Skeletal muscle tissue (tissue), 4 donors: Measurements from ENCODE around the gene ERF. TPM values are rescaled to one million over a fixed set of nuclear protein-coding genes. Genes with fewer than 3 reads are reported as not detected.
A peak's percentile ranks its signal among the peaks of the same experiment; 100 is the strongest.

Experiments used
- H3K27ac ChIP-seq: one replicate; pipeline ENCODE4 v1.7.0; 2013; ENCODE audit warnings: mild to moderate bottlenecking, low read depth, low read length, inconsistent platforms
- H3K27me3 ChIP-seq, 3 donors: one replicate each; pipeline ENCODE4 v1.7.0; 2013; ENCODE audit warnings: low read length in 3 of 3; ENCODE audit not compliant: control insufficient read depth in 3 of 3, insufficient read depth in 3 of 3
- H3K36me3 ChIP-seq, 3 donors: one replicate each; pipeline ENCODE4 v1.7.0; 2013; ENCODE audit warnings: low read length in 3 of 3; ENCODE audit not compliant: control insufficient read depth in 3 of 3, insufficient read depth in 3 of 3
- H3K4me1 ChIP-seq, 3 donors: one replicate each; pipeline ENCODE4 v1.7.0; 2013; ENCODE audit warnings: low read length in 3 of 3, mild to moderate bottlenecking in 3 of 3; ENCODE audit not compliant: control insufficient read depth in 3 of 3, insufficient read depth in 3 of 3
- H3K4me3 ChIP-seq, 3 donors: one replicate each; pipeline ENCODE4 v1.7.0; 2013; ENCODE audit warnings: low read length in 3 of 3
- H3K9ac ChIP-seq, 3 donors: one replicate each; pipeline ENCODE4 v1.7.0; 2013; ENCODE audit warnings: low read length in 3 of 3, mild to moderate bottlenecking in 3 of 3, moderate library complexity in 2 of 3, low read depth in 1 of 3
- H3K9me3 ChIP-seq, 3 donors: one replicate each; pipeline ENCODE4 v1.7.0; 2013; ENCODE audit warnings: low read length in 3 of 3; ENCODE audit not compliant: control insufficient read depth in 3 of 3
- total RNA-seq: library from RNA; depleted of rRNA; stranded (reverse); fragments of >200 nt; gene quantifications from one replicate; pipeline ENCODE4 v1.2.3, GENCODE V29; 2014
- donor health status: Osteomylitis.

The ERF gene
- total RNA-seq, 1 donor from 2014 or later, result 12.0 TPM

GRCh38 chr19:42276284-42276683 is 21.4 kb upstream of the ERF start:
- H3K27ac ChIP-seq, result no peak overlapping the region
- no peak overlapping the region for H3K4me3 ChIP-seq
- H3K36me3 ChIP-seq, result peaks cover 24 to 38% (median 24%) of the 10 kb centered on the region in 3 donors
- H3K27me3 ChIP-seq, result no peaks in the 10 kb centered on the region
- H3K4me1 ChIP-seq, result peaks cover 49 to 75% (median 75%) of the 10 kb centered on the region in 3 donors
- H3K9ac ChIP-seq, result peak overlapping the region in 1 of 3 donors; percentile 2
- H3K9me3 ChIP-seq, result no peaks in the 10 kb centered on the region

- Histone ChIP-seq H3K36me3 (peaks cover 24 to 39% (median 24%) of the 10 kb centered on the region in 3 donors), H3K9ac (peak overlapping the region in 2 of 3 donors; percentile 45 to 72), H3K4me1 (peaks cover 53 to 80% (median 78%) of the 10 kb centered on the region in 3 donors), H3K4me3 (no peak overlapping the region), H3K27ac (no peak overlapping the region), H3K9me3 (no peaks in the 10 kb centered on the region), H3K27me3 (no peaks in the 10 kb centered on the region)
Observed at GRCh38 chr19:42275517-42275916, 20.6 kb upstream of the ERF start.

- Histone ChIP-seq H3K27ac (no peak overlapping the region), H3K9me3 (no peaks in the 10 kb centered on the region), H3K4me3 (peak overlapping the region in 1 of 3 donors; percentile 22), H3K9ac (peak overlapping the region; percentile 43 to 72 (median 45)), H3K27me3 (no peaks in the 10 kb centered on the region), H3K36me3 (peaks cover 24 to 39% (median 24%) of the 10 kb centered on the region in 3 donors), H3K4me1 (peaks cover 57 to 84% (median 78%) of the 10 kb centered on the region in 3 donors)
Observed at GRCh38 chr19:42275103-42275502, 20.2 kb upstream of the ERF start.

DNA sequence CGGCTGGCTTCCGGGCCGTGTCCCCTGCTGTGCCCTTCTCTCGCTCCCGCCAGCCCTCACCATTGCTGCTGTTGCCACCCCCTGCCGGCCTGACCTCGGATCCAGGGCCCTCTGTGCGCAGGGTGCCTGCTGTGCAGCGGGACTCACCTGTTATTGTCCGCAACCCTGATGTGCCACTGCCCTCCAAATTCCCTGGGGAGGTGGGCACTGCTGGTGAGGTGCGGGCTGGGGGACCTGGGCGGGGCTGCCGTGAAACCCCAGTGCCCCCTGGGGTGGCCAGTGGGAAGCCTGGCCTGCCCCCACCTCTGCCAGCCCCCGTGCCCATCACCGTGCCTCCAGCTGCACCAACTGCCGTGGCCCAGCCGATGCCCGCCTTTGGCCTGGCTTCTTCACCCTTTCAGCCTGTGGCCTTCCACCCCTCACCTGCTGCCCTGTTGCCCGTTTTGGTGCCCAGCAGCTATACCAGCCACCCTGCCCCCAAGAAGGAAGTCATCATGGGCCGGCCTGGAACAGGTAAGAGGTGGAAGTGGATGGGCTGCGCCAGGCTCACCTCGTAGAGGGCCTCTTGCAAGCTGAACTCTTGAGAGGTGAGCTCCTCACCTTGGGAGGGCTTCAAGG is 19.2 kb upstream of the ERF start:
- H3K9ac ChIP-seq, result peak overlapping the region in 2 of 3 donors; percentile 43 to 72
- H3K4me1 ChIP-seq, result peaks cover 59 to 84% (median 80%) of the 10 kb centered on the region in 3 donors
- peaks cover 24 to 39% (median 24%) of the 10 kb centered on the region in 3 donors for H3K36me3 ChIP-seq
- no peaks in the 10 kb centered on the region for H3K27me3 ChIP-seq
- no peak overlapping the region for H3K4me3 ChIP-seq
- no peaks in the 10 kb centered on the region for H3K9me3 ChIP-seq
- H3K27ac ChIP-seq, result no peak overlapping the region

- Histone ChIP-seq H3K27me3 (no peaks in the 10 kb centered on the region), H3K27ac (no peak overlapping the region), H3K4me3 (no peak overlapping the region), H3K36me3 (peaks cover 24 to 39% (median 24%) of the 10 kb centered on the region in 3 donors), H3K9me3 (no peaks in the 10 kb centered on the region), H3K9ac (peak overlapping the region in 1 of 3 donors; percentile 72), H3K4me1 (peaks cover 53 to 78% (median 73%) of the 10 kb centered on the region in 3 donors)
Observed at GRCh38 chr19:42273407-42274064, 18.6 kb upstream of the ERF start.

- Histone ChIP-seq H3K27ac (no peak overlapping the region), H3K36me3 (peaks cover 24 to 39% (median 24%) of the 10 kb centered on the region in 3 donors), H3K4me1 (peaks cover 47 to 72% (median 68%) of the 10 kb centered on the region in 3 donors)
Observed at GRCh38 chr19:42272989-42273406, 18.1 kb upstream of the ERF start.

GRCh38 chr19:42272535-42272897 is 17.6 kb upstream of the ERF start:
- H3K36me3 ChIP-seq, result peaks cover 24 to 39% (median 24%) of the 10 kb centered on the region in 3 donors
- no peak overlapping the region for H3K4me3 ChIP-seq
- peak overlapping the region in 1 of 3 donors; percentile 40 for H3K9ac ChIP-seq
- peaks cover 47 to 72% (median 68%) of the 10 kb centered on the region in 3 donors for H3K4me1 ChIP-seq
- no peaks in the 10 kb centered on the region for H3K27me3 ChIP-seq
- no peaks in the 10 kb centered on the region for H3K9me3 ChIP-seq
- H3K27ac ChIP-seq, result peak overlapping the region; percentile 96

More at GRCh38 chr19:42272989-42273406, 18.1 kb upstream of the ERF start:
- no peak overlapping the region for H3K4me3 ChIP-seq
- H3K27me3 ChIP-seq, result no peaks in the 10 kb centered on the region
- peak overlapping the region in 1 of 3 donors; percentile 40 for H3K9ac ChIP-seq
- no peaks in the 10 kb centered on the region for H3K9me3 ChIP-seq

DNA sequence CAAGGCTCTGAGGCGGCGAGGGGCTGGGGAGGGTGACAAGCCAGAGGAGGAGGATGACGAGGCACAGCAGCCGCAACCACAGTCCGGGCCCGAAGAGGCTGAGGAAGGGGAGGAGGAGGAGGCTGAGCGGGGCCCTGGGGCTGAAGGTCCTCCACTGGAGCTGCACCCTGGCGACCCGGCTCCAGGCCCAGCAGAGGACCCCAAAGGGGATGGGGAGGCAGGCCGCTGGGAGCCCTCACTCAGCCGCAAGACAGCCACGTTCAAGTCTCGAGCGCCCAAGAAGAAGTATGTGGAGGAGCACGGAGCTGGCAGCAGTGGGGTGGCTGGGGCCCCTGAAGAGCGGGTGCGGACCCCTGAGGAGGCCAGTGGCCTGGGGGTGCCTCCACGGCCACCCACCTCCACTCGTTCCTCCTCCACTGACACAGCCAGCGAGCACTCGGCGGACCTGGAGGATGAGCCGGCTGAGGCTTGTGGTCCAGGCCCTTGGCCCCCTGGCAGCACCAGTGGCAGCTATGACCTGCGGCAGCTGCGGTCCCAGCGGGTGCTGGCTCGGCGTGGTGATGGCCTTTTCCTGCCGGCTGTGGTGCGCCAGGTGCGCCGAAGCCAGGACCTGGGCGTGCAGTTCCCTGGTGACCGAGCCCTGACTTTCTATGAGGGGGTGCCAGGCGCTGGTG is 17.1 kb upstream of the ERF start:
- H3K27ac ChIP-seq, result peak overlapping the region; percentile 96
- H3K36me3 ChIP-seq, result peaks cover 24 to 39% (median 24%) of the 10 kb centered on the region in 3 donors
- H3K27me3 ChIP-seq, result no peaks in the 10 kb centered on the region
- peak overlapping the region; percentile 73 to 94 (median 87) for H3K9ac ChIP-seq
- no peaks in the 10 kb centered on the region for H3K9me3 ChIP-seq
- peak overlapping the region in 1 of 3 donors; percentile 76 for H3K4me3 ChIP-seq
- peaks cover 46 to 68% (median 63%) of the 10 kb centered on the region in 3 donors for H3K4me1 ChIP-seq

DNA sequence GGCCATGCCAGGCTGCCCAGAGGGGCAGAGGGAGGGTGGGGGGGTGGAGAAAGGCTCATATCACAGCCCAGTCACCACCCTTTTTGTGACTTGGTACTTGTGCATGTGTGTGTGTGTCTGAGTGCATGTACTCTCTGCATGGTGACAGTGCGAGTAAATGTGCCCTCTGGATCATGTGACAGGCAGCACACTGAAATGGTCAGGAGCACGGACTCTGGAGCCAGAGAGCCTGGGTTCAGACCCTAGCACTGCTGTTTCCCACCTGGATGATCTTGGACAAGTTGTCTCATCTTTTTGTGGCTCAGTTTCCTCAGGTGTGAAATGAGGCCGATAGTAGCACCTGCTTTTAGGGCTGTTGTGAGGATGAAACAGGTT is 16.1 kb upstream of the ERF start:
- Histone ChIP-seq H3K4me3 (peak overlapping the region; percentile 60 to 76 (median 75)), H3K36me3 (peaks cover 24 to 35% (median 24%) of the 10 kb centered on the region in 3 donors), H3K9me3 (no peaks in the 10 kb centered on the region), H3K27ac (peak overlapping the region; percentile 96), H3K4me1 (peaks cover 42 to 59% (median 54%) of the 10 kb centered on the region in 3 donors), H3K9ac (peak overlapping the region; percentile 87 to 94 (median 89)), H3K27me3 (no peaks in the 10 kb centered on the region)
